WTC11 (cell line): ENCODE data around the gene LPAR3.

ENCODE experiments used
- NR3C1 ChIP-seq: sonication (generic); formaldehyde crosslinking; conservative IDR thresholded peaks from 2 replicates; pipeline ENCODE4 v1.8.1; 2023; ENCODE audit warnings: low read depth, mild to moderate bottlenecking, missing genetic modification reagents
- ZNF396 ChIP-seq: fragments of 250-450 bp; sonication (Bioruptor Pico); IDR thresholded peaks from 2 replicates; pipeline ENCODE4 v1.8.0; 2021; ENCODE audit warnings: mild to moderate bottlenecking, moderate library complexity, borderline replicate concordance

GRCh38 chr1:84774669-84775534 is 118.1 kb downstream of the LPAR3 start:
- no peak for TF ChIP-seq NR3C1 (CRISPR knock-in tag)
- TF ChIP-seq ZNF396: no peak
